HEK293T (cell line): ENCODE measurements around the gene YY1AP1.
A peak's percentile ranks its signal among the peaks of the same experiment; 100 is the strongest.

Source experiments
- BHLHE40 ChIP-seq: fragments of 450-650 bp; IDR thresholded peaks from 2 replicates; pipeline ENCODE4 v1.6.1; 2016; ENCODE audit warnings: mild to moderate bottlenecking, moderate library complexity, borderline replicate concordance
- CTBP1 ChIP-seq: fragments of 450-650 bp; IDR thresholded peaks from 2 replicates; pipeline ENCODE4 v1.6.1; 2016; ENCODE audit warnings: borderline replicate concordance
- FOXA1 ChIP-seq: fragments of 450-650 bp; IDR thresholded peaks from 2 replicates; pipeline ENCODE4 v1.6.1; 2016; ENCODE audit warnings: mild to moderate bottlenecking
- FOXM1 ChIP-seq: fragments of 450-650 bp; IDR thresholded peaks from 2 replicates; pipeline ENCODE4 v1.6.1; 2017; ENCODE audit warnings: mild to moderate bottlenecking, borderline replicate concordance
- HDGF ChIP-seq: fragments of 450-650 bp; IDR thresholded peaks from 2 replicates; pipeline ENCODE4 v1.6.1; 2017; ENCODE audit warnings: antibody characterized with exemption, borderline replicate concordance
- LEF1 ChIP-seq: fragments of 450-650 bp; IDR thresholded peaks from 2 replicates; pipeline ENCODE4 v1.6.1; 2017; ENCODE audit warnings: mild to moderate bottlenecking, borderline replicate concordance
- NFRKB ChIP-seq: fragments of 450-650 bp; IDR thresholded peaks from 2 replicates; pipeline ENCODE4 v1.6.1; 2016; ENCODE audit warnings: mild to moderate bottlenecking, moderate library complexity
- PKNOX1 ChIP-seq: fragments of 450-650 bp; IDR thresholded peaks from 2 replicates; pipeline ENCODE4 v1.6.1; 2016
- SP1 ChIP-seq: fragments of 450-650 bp; IDR thresholded peaks from 2 replicates; pipeline ENCODE4 v1.6.1; 2017
- SUZ12 ChIP-seq: fragments of 450-650 bp; IDR thresholded peaks from 2 replicates; pipeline ENCODE4 v1.6.1; 2016; ENCODE audit warnings: mild to moderate bottlenecking
- ZNF384 ChIP-seq: fragments of 450-650 bp; IDR thresholded peaks from 2 replicates; pipeline ENCODE4 v1.6.1; 2016

DNA sequence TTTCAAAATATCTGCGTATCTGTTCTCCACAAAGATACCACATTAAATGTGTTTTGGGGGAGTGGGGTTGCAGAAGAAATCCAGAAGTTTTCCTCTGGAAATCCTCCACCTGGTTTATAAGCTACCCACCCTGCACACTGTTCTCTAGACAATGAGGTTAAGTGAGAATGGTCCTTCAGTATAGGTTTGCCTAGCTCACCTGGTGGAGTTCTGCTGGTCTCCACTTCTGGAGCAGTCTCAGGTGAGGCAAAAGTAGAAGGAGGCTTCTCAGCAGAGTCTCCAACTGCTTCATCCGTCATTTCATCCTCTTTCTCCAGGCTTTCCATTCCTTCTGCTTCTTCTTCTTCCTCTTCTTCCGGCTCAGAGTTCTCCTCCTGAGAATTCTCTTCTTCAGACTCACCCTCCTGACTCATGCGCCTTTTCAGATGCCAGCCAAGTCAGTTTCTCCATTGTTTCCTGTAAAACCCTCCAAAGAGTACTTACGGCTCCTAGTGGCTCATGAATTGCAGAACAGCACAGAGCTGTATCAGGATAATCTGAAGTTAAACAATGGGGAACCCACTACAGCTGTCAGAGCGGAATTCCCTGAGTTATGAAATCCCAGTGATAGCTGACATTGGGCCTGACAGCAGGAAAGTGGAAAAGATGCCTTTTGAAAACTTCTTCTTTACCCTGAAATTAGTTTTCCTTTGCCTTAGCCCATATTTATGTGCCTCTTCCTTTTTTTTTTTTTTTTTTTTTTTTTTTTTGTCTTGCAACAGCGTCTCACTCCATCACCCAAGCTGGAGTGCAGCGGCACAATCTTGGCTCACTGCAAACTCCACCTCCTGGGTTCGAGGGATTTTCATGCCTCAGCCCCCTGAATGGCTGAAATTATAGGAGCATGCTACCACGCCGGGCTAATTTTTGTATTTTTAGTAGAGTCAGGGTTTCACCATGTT, 40.1 kb downstream of the YY1AP1 start:
- no peak for TF ChIP-seq SUZ12
- TF ChIP-seq PKNOX1, result no peak
- TF ChIP-seq FOXM1, result no peak
- TF ChIP-seq SP1, result no peak
- TF ChIP-seq ZNF384, result peak; percentile 69
- no peak for TF ChIP-seq CTBP1
- no peak for TF ChIP-seq BHLHE40
- TF ChIP-seq HDGF, result no peak
- TF ChIP-seq NFRKB, result no peak
- TF ChIP-seq LEF1, result no peak
- TF ChIP-seq FOXA1, result no peak
